GM18517 (cell line): ENCODE measurements around the gene EXOC4.

Source experiments
- ATAC-seq: cut with Tn5 transposase; IDR thresholded peaks from one replicate; pipeline ENCODE4 v1.9.1; 2021; ENCODE audit warnings: mild to moderate bottlenecking, moderate library complexity; ENCODE audit not compliant: unreplicated experiment

EXOC4 gene

DNA sequence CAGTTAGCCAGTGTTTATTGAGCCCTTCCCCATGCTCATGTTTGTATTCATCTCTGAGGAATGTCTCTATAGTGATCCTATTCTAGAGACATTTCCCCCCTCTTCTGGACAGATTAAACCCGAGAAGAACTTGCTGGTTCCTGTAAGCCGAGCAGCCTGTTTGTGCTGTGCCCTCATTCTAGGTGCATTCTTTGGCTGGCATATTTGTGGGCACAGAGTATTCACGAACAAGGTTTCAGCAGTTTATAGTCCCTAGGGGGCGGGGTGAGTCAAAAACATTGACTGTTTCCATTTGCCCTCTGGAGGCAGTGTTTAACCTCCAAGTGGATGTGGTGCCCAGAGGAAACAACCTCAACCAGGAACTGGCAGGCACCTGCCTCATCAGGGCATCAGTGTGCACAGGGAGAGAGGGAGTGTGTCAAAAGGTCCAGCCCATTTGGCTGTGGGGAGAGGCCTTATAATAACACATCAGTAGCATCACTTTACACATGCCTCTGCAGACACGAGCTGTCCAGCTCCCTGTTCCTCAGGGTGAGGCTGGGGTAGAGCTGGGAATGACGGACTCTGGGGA, 600.9 kb downstream of the EXOC4 start:
- ATAC-seq: peak; percentile 72

- no peak for ATAC-seq
Observed at GRCh38 chr7:133854739-133855138, 601.9 kb downstream of the EXOC4 start.

- no peak for ATAC-seq
Observed at GRCh38 chr7:133857376-133858119, 604.7 kb downstream of the EXOC4 start.

GRCh38 chr7:133858311-133858710, 605.4 kb downstream of the EXOC4 start:
- no peak for ATAC-seq

- no peak for ATAC-seq
Observed at GRCh38 chr7:133859231-133859630, 606.4 kb downstream of the EXOC4 start.

DNA sequence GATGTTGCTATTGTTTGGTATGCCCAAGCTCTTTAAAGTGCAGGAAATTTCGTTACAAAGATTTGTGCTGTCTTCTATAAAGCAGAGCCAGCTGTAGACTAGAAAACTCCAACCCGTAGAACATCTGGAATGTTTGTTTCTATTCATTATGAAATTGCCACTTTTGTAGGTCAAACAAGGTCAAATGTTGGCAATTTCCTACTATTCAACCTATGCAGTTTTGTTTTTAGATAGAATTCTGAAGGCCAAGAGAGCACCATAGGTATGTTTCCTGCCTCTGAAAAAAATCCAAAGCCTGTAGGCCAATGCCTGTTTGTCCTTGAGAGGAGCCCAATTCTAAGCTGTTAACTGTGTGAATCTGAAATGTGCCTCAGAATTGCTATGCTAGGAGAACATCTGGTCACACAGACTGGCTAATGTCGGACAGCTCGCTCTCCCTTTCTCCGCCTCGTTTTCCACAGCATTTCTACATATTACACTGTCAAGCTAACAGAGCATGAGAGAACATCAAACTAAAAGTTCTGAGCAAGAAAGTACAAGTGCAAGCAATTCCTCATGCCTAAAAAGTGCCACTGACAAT, 607.1 kb downstream of the EXOC4 start:
- no peak for ATAC-seq

DNA sequence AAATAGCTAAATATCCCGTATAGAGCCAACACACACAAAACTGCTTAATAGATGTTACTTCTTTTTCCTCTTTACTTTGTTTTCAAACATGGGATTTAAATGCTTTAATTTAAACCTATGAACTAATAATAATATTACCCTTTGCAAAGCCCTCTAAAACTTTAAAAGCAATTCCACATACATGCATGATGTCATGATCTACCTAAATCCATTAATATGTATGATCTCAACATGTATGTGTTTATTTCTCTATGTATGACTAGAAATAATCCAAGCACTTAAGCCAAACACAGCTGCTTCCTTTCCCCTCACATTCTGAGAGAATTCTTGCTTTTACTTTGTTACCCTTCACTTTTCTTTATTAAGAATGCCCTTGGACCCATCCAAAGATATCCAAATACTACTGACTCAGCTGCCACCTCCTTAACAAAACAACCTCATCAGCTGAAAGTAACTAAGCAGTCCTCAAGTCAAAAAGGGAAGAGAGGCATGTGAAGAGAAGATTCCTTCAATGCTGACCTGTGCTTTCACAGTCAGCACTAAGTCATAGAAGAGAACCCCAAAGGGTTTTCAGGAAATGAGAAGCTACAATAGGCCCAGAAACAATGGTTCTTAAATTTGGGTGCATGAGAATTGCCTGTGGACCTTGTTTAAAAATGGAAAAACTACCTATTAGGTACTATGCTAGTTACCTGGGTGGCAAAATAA, 607.9 kb downstream of the EXOC4 start:
- no peak for ATAC-seq

DNA sequence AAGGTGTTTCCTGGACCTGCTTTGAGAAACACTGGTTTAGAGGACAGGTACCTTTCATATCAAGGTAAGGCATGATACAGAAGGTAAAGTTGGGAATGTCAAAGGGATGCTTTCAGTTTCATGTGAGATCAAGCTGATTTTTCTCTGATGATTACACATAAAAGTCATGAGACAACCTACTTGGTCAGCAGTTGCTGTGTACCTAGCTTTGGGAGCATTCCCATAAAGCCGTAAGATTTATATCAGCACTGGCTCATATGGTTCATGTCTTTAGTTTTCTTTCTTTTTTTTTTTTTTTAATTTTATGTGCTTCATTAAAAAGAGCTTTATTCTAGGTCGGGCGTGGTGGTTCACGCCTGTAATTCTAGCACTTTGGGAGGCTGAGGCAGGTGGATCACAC, 609.0 kb downstream of the EXOC4 start:
- ATAC-seq: no peak

- no peak for ATAC-seq
Observed at GRCh38 chr7:133863362-133864061, 610.6 kb downstream of the EXOC4 start.

DNA sequence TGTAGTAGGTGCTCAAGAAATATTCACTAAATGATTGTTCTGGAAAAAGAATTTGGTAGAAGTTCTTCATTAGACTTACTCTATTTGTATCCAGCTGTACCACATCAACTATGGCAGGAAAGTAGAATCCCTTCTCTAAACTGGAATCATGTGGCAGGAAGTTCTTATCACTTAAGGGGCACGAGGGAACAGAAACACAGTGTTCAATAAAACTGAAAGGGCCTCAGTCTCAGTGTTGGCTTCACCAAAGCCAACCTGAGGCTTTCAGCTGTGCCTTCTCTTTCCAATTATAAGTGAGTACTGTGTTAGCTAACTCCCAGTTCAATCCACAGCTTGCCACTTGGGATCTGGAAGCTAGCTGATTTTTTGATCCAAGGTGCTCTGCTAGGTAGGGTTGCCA, 616.7 kb downstream of the EXOC4 start:
- ATAC-seq: no peak

DNA sequence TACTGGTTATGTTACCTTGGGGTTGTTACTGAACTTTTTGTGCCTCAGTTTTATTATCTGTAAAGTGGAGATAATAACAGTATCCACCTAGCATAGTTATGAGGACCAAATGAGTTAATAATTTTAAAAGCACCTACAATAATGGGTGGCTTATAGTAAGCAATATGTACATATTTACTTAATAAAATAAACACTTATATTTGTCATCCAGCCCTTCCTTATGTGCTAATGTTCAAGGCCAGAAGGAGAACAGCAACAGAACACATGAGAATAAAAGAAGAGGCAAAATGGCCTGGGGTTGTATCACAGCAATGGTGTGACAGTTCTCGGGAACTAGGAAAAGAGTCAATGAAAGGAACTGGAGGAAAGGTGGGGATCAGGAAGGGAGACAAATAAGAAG, 618.9 kb downstream of the EXOC4 start:
- no peak for ATAC-seq

DNA sequence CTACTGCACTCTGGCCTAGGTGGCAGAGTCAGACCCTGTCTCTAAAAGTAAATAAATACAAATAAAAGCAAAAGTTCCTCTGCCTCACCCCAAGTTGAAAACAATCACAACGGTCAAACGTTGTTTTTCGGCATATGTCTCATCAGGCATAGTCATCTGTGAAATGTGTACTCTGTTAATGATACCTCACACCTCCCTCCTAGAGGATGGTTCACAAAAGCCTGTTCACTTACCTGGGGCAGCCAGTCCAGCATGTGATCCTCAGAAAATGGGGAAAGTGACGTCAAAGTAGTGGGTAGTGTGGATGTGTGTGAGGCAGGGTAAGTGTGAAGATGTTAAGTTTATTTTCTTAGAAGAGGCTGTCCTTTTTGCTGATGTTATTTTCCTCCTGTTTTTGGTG, 620.3 kb downstream of the EXOC4 start:
- no peak for ATAC-seq

DNA sequence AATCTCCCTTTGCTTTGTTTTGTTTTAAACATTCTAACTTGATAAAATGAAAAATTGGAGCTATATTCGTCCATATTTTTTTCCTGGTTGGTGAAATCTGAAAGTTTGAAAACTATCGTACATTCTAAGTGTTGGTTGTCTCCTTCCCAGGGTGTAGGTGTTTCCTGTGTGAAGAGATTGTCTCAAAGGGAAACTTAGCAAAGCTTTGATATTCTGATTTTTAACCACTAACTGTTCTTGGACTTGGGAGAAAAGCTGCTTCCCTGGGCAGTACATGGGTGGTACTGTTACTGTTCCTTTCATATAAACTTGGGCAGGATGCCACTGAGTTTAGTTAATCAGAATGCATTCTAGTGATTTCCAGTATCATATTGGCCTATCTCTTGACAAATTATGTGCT, 620.8 kb downstream of the EXOC4 start:
- no peak for ATAC-seq

- ATAC-seq: no peak
Observed at GRCh38 chr7:133883591-133883990, 630.7 kb downstream of the EXOC4 start.

GRCh38 chr7:133885213-133885612, 632.3 kb downstream of the EXOC4 start:
- no peak for ATAC-seq

GRCh38 chr7:133886086-133886485, 633.2 kb downstream of the EXOC4 start:
- no peak for ATAC-seq

- no peak for ATAC-seq
Observed at GRCh38 chr7:133886797-133887196, 633.9 kb downstream of the EXOC4 start.

DNA sequence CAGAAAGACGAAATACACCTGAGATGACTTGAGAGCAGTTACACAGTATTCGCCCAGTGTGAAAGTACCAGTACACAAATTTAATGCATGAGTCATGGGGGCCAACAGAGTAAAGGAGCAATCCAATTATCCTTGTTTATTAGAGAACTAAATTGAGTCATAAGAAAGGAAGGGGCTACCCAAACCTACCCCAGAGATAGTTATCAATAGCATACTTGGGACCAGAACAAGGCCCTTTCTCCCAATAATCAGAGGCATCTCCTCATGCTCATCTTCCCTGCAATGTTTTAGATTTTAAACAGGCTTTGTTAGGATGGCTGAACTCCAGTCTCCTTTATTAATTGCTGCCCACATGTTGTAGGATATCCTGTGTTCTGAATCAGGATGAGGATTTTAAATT, 634.6 kb downstream of the EXOC4 start:
- ATAC-seq: no peak

- no peak for ATAC-seq
Observed at GRCh38 chr7:133888061-133888930, 635.4 kb downstream of the EXOC4 start.

- ATAC-seq: no peak
Observed at GRCh38 chr7:133904776-133905175, 651.9 kb downstream of the EXOC4 start.
